ENCODE results near the gene EIF3D. TPM values are rescaled to one million over a fixed set of nuclear protein-coding genes. Genes with fewer than 3 reads are reported as not detected.

Gene EIF3D
- total and polyA plus RNA-seq, 2 experiments from 2014 or later, result 148 to 381 TPM

DNA sequence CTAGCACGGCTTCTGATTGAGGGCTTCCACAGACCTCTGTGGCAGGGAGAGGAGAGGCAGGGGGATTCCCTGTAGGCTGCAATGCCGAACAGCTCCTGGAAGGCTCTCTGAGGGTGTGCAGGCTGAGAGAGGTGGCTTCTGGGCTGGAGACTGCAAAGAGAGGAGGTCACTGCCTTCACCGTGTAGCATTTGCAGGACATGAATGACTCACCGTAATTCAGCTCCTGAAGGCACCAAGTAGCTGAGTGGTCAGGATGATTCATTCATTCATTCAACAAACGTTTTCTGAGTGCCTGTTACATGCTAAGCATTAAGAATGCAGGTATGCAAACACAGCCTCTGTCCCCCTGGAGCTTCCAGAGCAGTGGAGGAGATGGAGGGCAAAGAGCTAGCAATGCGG is 18.0 kb upstream of the EIF3D start (continued):
- TF ChIP-seq, protein P1, sequence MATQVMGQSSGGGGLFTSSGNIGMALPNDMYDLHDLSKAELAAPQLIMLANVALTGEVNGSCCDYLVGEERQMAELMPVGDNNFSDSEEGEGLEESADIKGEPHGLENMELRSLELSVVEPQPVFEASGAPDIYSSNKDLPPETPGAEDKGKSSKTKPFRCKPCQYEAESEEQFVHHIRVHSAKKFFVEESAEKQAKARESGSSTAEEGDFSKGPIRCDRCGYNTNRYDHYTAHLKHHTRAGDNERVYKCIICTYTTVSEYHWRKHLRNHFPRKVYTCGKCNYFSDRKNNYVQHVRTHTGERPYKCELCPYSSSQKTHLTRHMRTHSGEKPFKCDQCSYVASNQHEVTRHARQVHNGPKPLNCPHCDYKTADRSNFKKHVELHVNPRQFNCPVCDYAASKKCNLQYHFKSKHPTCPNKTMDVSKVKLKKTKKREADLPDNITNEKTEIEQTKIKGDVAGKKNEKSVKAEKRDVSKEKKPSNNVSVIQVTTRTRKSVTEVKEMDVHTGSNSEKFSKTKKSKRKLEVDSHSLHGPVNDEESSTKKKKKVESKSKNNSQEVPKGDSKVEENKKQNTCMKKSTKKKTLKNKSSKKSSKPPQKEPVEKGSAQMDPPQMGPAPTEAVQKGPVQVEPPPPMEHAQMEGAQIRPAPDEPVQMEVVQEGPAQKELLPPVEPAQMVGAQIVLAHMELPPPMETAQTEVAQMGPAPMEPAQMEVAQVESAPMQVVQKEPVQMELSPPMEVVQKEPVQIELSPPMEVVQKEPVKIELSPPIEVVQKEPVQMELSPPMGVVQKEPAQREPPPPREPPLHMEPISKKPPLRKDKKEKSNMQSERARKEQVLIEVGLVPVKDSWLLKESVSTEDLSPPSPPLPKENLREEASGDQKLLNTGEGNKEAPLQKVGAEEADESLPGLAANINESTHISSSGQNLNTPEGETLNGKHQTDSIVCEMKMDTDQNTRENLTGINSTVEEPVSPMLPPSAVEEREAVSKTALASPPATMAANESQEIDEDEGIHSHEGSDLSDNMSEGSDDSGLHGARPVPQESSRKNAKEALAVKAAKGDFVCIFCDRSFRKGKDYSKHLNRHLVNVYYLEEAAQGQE (IDR thresholded peaks at IDR 0.05; ENCODE audit: unreplicated experiment), result no peak

DNA sequence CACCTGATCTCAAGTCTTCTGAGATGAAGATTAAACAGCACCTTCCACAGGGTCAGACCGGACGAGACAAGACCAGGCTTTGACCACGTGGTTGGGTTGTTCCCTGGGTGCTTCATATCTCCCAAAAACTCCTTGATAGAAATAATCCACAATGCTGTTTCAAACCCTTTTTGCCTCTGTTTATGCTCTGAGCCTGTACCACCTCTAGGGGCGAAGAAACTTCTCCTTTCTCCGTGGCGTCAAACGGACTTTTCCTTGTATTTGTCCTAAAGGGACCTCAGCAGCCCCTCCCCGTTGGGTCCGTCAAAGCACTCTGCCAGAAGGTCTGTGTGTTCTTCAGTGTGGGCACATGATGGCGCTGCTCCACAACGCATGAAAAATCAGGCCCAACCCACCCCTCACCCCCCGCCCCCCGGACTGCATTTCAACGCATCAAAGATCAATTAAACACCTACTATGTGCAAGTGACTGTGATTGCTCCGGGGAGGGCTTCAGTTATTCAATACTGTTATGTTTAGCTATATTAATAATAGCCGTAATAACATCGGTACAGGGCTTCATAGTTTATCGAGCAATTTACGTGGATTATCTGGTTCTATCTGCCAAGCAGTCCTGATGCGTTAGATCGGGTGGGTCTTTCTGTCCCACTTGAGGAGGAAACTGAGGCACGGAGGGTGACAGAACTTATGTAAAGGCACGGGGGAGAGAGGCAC is 17.3 kb upstream of the EIF3D start:
- Histone ChIP-seq H3K79me2 (replicated peaks; ENCODE audit: insufficient read depth) (no peaks in the 10 kb centered on the region), H3K4me3 (no peak overlapping the region), H2AFZ (no peak overlapping the region), H3F3A (replicated peaks; ENCODE audit: low read depth) (0 out of 2 replicates have a peak, but pooled peaks cover 3% of the 10 kb centered on the region), H3K27ac (ENCODE audit: low read depth) (no peak overlapping the region), H3K9me2 (ENCODE audit: insufficient read depth) (no peaks in the 10 kb centered on the region), H3K36me3 (ENCODE audit: insufficient read depth) (no peaks in the 10 kb centered on the region), H3K4me1 (ENCODE audit: insufficient read depth) (peaks cover 12% of the 10 kb centered on the region), H3K27me3 (ENCODE audit: insufficient read depth) (no peaks in the 10 kb centered on the region), H3K4me2 (peak overlapping the region; percentile 41), H4K20me1 (replicated peaks; ENCODE audit: insufficient read depth) (no peaks in the 10 kb centered on the region)
- ATAC-seq (peak; percentile 85), DNase-seq (ENCODE audit: low spot score) (peak; percentile 92)
- Mint-ChIP-seq H3K4me1 (peaks cover 27% of the 10 kb centered on the region), H3K9me3 (no peaks in the 10 kb centered on the region), H3K4me3 (peak overlapping the region; percentile 37; the same call in 2 of the 3 replicates), H3K27me3 (ENCODE audit: insufficient read depth, low read depth, poor library complexity) (peaks cover 14% of the 10 kb centered on the region), H3K36me3 (ENCODE audit: low read depth) (no peaks in the 10 kb centered on the region), H3K27ac (no peak overlapping the region)
- TF ChIP-seq CREB1 (CRISPR knock-in tag; IDR thresholded peaks at IDR 0.05; ENCODE audit: low read depth) (no peak), EZH2 (IDR thresholded peaks at IDR 0.05; ENCODE audit: low read depth, unreplicated experiment) (no peak), JUNB (IDR thresholded peaks at IDR 0.05; ENCODE audit: unreplicated experiment) (no peak), EZH2phosphoT487 (IDR thresholded peaks at IDR 0.05; ENCODE audit: unreplicated experiment) (no peak), STAT1 (IDR thresholded peaks at IDR 0.05; ENCODE audit: unreplicated experiment) (no peak)
- TF ChIP-seq, protein P1 (IDR thresholded peaks at IDR 0.05; ENCODE audit: unreplicated experiment), result no peak
- TF ChIP-seq, protein P2, sequence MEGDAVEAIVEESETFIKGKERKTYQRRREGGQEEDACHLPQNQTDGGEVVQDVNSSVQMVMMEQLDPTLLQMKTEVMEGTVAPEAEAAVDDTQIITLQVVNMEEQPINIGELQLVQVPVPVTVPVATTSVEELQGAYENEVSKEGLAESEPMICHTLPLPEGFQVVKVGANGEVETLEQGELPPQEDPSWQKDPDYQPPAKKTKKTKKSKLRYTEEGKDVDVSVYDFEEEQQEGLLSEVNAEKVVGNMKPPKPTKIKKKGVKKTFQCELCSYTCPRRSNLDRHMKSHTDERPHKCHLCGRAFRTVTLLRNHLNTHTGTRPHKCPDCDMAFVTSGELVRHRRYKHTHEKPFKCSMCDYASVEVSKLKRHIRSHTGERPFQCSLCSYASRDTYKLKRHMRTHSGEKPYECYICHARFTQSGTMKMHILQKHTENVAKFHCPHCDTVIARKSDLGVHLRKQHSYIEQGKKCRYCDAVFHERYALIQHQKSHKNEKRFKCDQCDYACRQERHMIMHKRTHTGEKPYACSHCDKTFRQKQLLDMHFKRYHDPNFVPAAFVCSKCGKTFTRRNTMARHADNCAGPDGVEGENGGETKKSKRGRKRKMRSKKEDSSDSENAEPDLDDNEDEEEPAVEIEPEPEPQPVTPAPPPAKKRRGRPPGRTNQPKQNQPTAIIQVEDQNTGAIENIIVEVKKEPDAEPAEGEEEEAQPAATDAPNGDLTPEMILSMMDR (conservative IDR thresholded peaks at IDR 0.05; ENCODE audit: low read depth in 2 of 2), result peak; percentile 60 to 84

Measured in GM23338 (cell line).